Sciatic nerve (tissue), 2 donors: ENCODE results near the gene ALK. TPM values are rescaled to one million over a fixed set of nuclear protein-coding genes. Genes with fewer than 3 reads are reported as not detected.

Source experiments
- ATAC-seq: fragments of 200-7000 bp; cut with Tn5 transposase; one replicate; pipeline ENCODE4 v1.9.1; 2020; ENCODE audit warnings: mild to moderate bottlenecking, moderate library complexity
- DNase-seq: peaks from one replicate; pipeline ENCODE4 v3.0.0-alpha.2; 2020; ENCODE audit warnings: low spot score
- intact Hi-C: fragments of 100-400 bp; cut with DNase I; formaldehyde crosslinking; loops from one replicate; pipeline ENCODE4 v1.14.2; 2022
- total RNA-seq: library from RNA; stranded (reverse); fragmentation: NEBNext Ultra II Directional; extraction: Animal tissue kit (Norgen Biotek cat#: 25700); gene quantifications from one replicate; pipeline ENCODE4 v1.2.1, GENCODE V29; 2021
- donor health status: DM: no; HTN: no; CAD: no.
- donor health status: DM: no; HTN: no; CAD: no.

Gene ALK
- total RNA-seq, 1 donor from 2014 or later = 0.18 TPM

- DNase-seq = no peak
- intact Hi-C loops = no loop called here
- ATAC-seq = no peak
These were observed 757.1 kb downstream of the ALK start for GRCh38 chr2:29164091-29164846.

- intact Hi-C loops = no loop called here
- ATAC-seq = no peak
- no peak for DNase-seq
These were observed 759.0 kb downstream of the ALK start for GRCh38 chr2:29162204-29162928.

- intact Hi-C loops = no loop called here
- no peak for DNase-seq
- ATAC-seq = no peak
These were observed 761.2 kb downstream of the ALK start for GRCh38 chr2:29160184-29160583.

GRCh38 chr2:29159125-29159524 lies 762.3 kb downstream of the ALK start:
- intact Hi-C loops = no loop called here
- DNase-seq (no peak), ATAC-seq (no peak)

GRCh38 chr2:29157131-29157530 lies 764.3 kb downstream of the ALK start:
- intact Hi-C loops = no loop called here
- ATAC-seq = no peak
- DNase-seq = no peak

GRCh38 chr2:29155578-29155977 lies 765.8 kb downstream of the ALK start:
- ATAC-seq (no peak), DNase-seq (no peak)
- intact Hi-C loops = no loop called here

- DNase-seq = no peak
These were observed 766.8 kb downstream of the ALK start for GRCh38 chr2:29154610-29155009.

GRCh38 chr2:29147963-29148362 lies 773.4 kb downstream of the ALK start:
- ATAC-seq = no peak

More at GRCh38 chr2:29154610-29155009, 766.8 kb downstream of the ALK start:
- no peak for ATAC-seq
- intact Hi-C loops = no loop called here

GRCh38 chr2:29146197-29146596 lies 775.2 kb downstream of the ALK start:
- DNase-seq (no peak), ATAC-seq (no peak)
- intact Hi-C loops = no loop called here

More at GRCh38 chr2:29147963-29148362, 773.4 kb downstream of the ALK start:
- intact Hi-C loops = no loop called here
- no peak for DNase-seq

GRCh38 chr2:29143657-29144056 lies 777.7 kb downstream of the ALK start:
- intact Hi-C loops = no loop called here
- ATAC-seq = no peak
- no peak for DNase-seq

Other genes starting within 250 kb of the ALK start
- gene YPEL5, start 225.4 kb upstream of the ALK start, total RNA-seq = 78.1 TPM